Measurements from ENCODE around the gene EEIG2. TPM values are rescaled to one million over a fixed set of nuclear protein-coding genes. Genes with fewer than 3 reads are reported as not detected.
A peak's percentile ranks its signal among the peaks of the same experiment; 100 is the strongest.

The EEIG2 gene
- total and polyA plus RNA-seq, 9 of the 15 experiments (the other 6 are each of a cell fraction or from before 2014, with no cell fraction given), result 6.1 to 26.9 (median 15.2) TPM

- in situ Hi-C loops (cut with MboI), result no loop called here
- FAIRE-seq, result no peak
- CTCF ChIA-PET (ENCODE audit: low intra/inter-chr PET ratio), result no interaction called here
These were observed 21.9 kb upstream of the EEIG2 start for GRCh38 chr1:108537976-108538375.

GRCh38 chr1:108540977-108541376 lies 18.9 kb upstream of the EEIG2 start:
- CTCF ChIA-PET (ENCODE audit: low intra/inter-chr PET ratio), result no interaction called here
- no peaks in the 10 kb centered on the region for H3K27me3 ChIP-seq (ENCODE audit: control insufficient read depth in 2 of 2, insufficient read depth in 2 of 2, low read length in 2 of 2)
- no peak overlapping the region for H2AFZ ChIP-seq (ENCODE audit: low read depth, low read length)
- DNase-seq (ENCODE audit: extremely low read depth in 1 of 4, low spot score in 3 of 4) (no peak), FAIRE-seq (no peak), ATAC-seq (no peak)
- POLR2A ChIA-PET, result no interaction called here
- no TSS peak for BruUV-seq (replicated peaks)
- H3K9me3 ChIP-seq (replicated peaks; ENCODE audit: control insufficient read depth, insufficient read depth, low read depth, low read length), result no peaks in the 10 kb centered on the region
- no peak overlapping the region for H3K4me2 ChIP-seq (ENCODE audit: insufficient read depth, low read length)
- intact Hi-C loops (cut with micrococcal nuclease), result no loop called here
- WGBS (ENCODE audit: insufficient coverage, low coverage, missing lambda C conversion rate), result 94% methylated on average over 1 of the region's 1 CpG
- H3K27ac ChIP-seq (ENCODE audit: extremely low read depth, low read depth, low read length), result no peak overlapping the region
- H3K9ac ChIP-seq (ENCODE audit: insufficient read depth in 1 of 2, low read depth in 2 of 2, low read length in 2 of 2), result no peak overlapping the region
- H3K9me1 ChIP-seq (ENCODE audit: control insufficient read depth, insufficient read depth, low read length), result no peaks in the 10 kb centered on the region
- no peaks in the 10 kb centered on the region for H3K36me3 ChIP-seq (ENCODE audit: control insufficient read depth, insufficient read depth, low read length)
- H4K20me1 ChIP-seq (replicated peaks; ENCODE audit: control insufficient read depth, insufficient read depth, low read length), result no peaks in the 10 kb centered on the region
- no peak overlapping the region for H3K4me3 ChIP-seq
- in situ Hi-C loops (cut with MboI), result no loop called here
- no peaks in the 10 kb centered on the region for H3K79me2 ChIP-seq (ENCODE audit: control insufficient read depth, insufficient read depth, low read length)
- peaks cover 0 to 4% of the 10 kb centered on the region in 2 experiments; a peak in 1 of 5 replicates for H3K4me1 ChIP-seq (replicated peaks in 1 of 2; ENCODE audit: control insufficient read depth in 2 of 2, insufficient read depth in 2 of 2, low read length in 2 of 2)
- TF ChIP-seq BMI1 (IDR thresholded peaks at IDR 0.05; ENCODE audit: low read length) (no peak), BCOR (IDR thresholded peaks at IDR 0.05) (peak; percentile 72; the same call in 1 of the 2 replicates), ZNF280A (IDR thresholded peaks at IDR 0.05; ENCODE audit: low read depth, partially characterized antibody) (no peak), ADNP (tag; IDR thresholded peaks at IDR 0.05) (peak; percentile 64), RFX5 (IDR thresholded peaks at IDR 0.05; ENCODE audit: low read depth, low read length) (no peak), RCOR1 (IDR thresholded peaks at IDR 0.05; ENCODE audit: borderline replicate concordance in 1 of 2, low read depth in 2 of 2, low read length in 2 of 2) (0 out of 4 replicates have a peak, but pooled peaks of 1 of the 2 experiments have one; percentile 41), POLR2AphosphoS5 (IDR thresholded peaks at IDR 0.05; ENCODE audit: control insufficient read depth, insufficient read depth, low read depth, low read length) (no peak), VEZF1 (CRISPR knock-in tag; IDR thresholded peaks at IDR 0.05) (no peak), ETS2 (tag; IDR thresholded peaks at IDR 0.05; ENCODE audit: borderline replicate concordance, poor library complexity, severe bottlenecking) (no peak), KLF6 (CRISPR knock-in tag; IDR thresholded peaks at IDR 0.05; ENCODE audit: borderline replicate concordance) (no peak)

More at GRCh38 chr1:108537976-108538375, 21.9 kb upstream of the EEIG2 start:
- Histone ChIP-seq H3K27me3 (ENCODE audit: control insufficient read depth in 2 of 2, insufficient read depth in 2 of 2, low read length in 2 of 2) (no peaks in the 10 kb centered on the region), H3K4me3 (no peak overlapping the region), H3K79me2 (ENCODE audit: control insufficient read depth, insufficient read depth, low read length) (no peaks in the 10 kb centered on the region), H2AFZ (ENCODE audit: low read depth, low read length) (no peak overlapping the region), H3K4me2 (ENCODE audit: insufficient read depth, low read length) (no peak overlapping the region), H4K20me1 (replicated peaks; ENCODE audit: control insufficient read depth, insufficient read depth, low read length) (no peaks in the 10 kb centered on the region), H3K27ac (ENCODE audit: extremely low read depth, low read depth, low read length) (no peak overlapping the region), H3K4me1 (replicated peaks in 1 of 2; ENCODE audit: control insufficient read depth in 2 of 2, insufficient read depth in 2 of 2, low read length in 2 of 2) (peaks cover 16 to 24% of the 10 kb centered on the region in 2 experiments; a peak in 4 of 5 replicates), H3K9me3 (replicated peaks; ENCODE audit: control insufficient read depth, insufficient read depth, low read depth, low read length) (peaks cover 4% of the 10 kb centered on the region), H3K9me1 (ENCODE audit: control insufficient read depth, insufficient read depth, low read length) (no peaks in the 10 kb centered on the region), H3K9ac (ENCODE audit: insufficient read depth in 1 of 2, low read depth in 2 of 2, low read length in 2 of 2) (no peak overlapping the region), H3K36me3 (ENCODE audit: control insufficient read depth, insufficient read depth, low read length) (no peaks in the 10 kb centered on the region)
- WGBS (ENCODE audit: insufficient coverage, low coverage, missing lambda C conversion rate), result 3% methylated on average over 1 of the region's 1 CpG
- no TSS peak for BruUV-seq (replicated peaks)
- ATAC-seq (no peak), DNase-seq (ENCODE audit: extremely low read depth in 1 of 4, low spot score in 3 of 4) (no peak)
- TF ChIP-seq TAF9B (IDR thresholded peaks at IDR 0.05; ENCODE audit: partially characterized antibody) (no peak), GTF2E2 (tag; IDR thresholded peaks at IDR 0.05) (no peak), ARNT (IDR thresholded peaks at IDR 0.05) (no peak), KLF10 (CRISPR knock-in tag; IDR thresholded peaks at IDR 0.05) (no peak)
- intact Hi-C loops (cut with micrococcal nuclease), result no loop called here
- POLR2A ChIA-PET, result interaction anchor here (2.0 kb wide), 1 partner anchor 21 kb away, joined by 10 read pairs; the partner anchor contains the start of gene EEIG2

Data from K562 (cell line).